ENCODE results near the gene FTCDNL1.

FTCDNL1 gene

DNA sequence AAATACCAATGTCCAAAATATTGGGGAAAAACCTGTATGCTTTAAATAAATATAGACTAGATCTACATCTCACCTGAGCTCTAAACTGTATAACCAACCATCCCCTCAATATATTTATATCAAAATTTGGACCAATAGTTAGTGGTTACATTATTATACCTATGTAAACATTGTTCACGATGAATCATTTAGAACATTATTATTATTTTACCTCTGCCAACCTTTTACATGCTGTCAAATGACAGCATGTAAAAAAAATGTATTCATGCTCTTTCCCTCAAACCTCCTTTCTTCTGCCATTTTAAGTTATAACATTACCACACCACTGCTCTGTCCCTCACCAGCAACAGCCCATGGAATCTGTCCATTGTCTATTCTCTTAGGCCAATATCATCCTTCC, 9.6 kb downstream of the FTCDNL1 start:
- DNase-seq = no peak

GRCh38 chr2:199838399-199838798, 12.6 kb downstream of the FTCDNL1 start:
- no peak for DNase-seq

DNA sequence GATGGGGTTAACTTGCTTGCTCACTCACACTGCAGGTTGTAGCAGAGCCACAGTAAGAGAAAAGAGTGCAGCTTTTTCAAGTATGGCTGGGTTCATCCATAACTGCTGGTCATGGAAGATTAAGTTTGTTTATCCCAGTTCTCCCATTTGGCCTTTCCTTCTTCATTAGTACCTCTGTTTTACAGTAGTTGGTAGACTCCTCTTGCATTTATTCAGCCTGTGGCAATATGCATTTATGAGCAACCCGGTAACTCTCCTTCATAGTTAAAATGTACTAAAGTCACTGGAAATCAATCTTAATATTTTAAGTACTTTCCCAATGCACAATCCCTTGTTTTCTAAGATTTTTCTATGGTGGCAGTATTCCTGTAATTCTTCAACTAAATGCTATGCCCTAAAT, 14.0 kb downstream of the FTCDNL1 start:
- no peak for DNase-seq

GRCh38 chr2:199833525-199833924, 17.5 kb downstream of the FTCDNL1 start:
- DNase-seq = no peak

DNA sequence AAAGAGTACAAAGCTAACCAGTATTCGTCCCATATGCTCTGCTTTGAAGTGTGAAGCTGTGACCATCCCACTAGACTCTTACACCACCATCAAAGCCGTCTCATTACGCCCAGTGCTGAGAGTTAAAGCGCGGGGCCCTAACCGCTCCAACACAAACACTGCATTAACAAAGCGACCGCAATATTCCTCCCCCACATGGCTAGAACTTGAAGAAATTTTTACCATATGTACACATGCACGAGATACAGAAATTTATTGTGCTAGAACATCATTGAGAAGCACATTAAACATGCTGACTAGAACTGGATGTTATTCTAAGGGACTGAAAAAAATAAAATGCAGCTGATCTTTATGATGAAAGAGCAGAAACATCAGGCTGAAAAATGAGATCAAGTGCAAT, 20.5 kb downstream of the FTCDNL1 start:
- no peak for DNase-seq

- no peak for DNase-seq
Observed at GRCh38 chr2:199829628-199830027, 21.4 kb downstream of the FTCDNL1 start.

GRCh38 chr2:199819746-199820145, 31.2 kb downstream of the FTCDNL1 start:
- no peak for DNase-seq

- no peak for DNase-seq
Observed at GRCh38 chr2:199818754-199819153, 32.2 kb downstream of the FTCDNL1 start.

GRCh38 chr2:199818026-199818425, 33.0 kb downstream of the FTCDNL1 start:
- DNase-seq = no peak

GRCh38 chr2:199814817-199815211, 36.2 kb downstream of the FTCDNL1 start:
- DNase-seq = no peak

DNA sequence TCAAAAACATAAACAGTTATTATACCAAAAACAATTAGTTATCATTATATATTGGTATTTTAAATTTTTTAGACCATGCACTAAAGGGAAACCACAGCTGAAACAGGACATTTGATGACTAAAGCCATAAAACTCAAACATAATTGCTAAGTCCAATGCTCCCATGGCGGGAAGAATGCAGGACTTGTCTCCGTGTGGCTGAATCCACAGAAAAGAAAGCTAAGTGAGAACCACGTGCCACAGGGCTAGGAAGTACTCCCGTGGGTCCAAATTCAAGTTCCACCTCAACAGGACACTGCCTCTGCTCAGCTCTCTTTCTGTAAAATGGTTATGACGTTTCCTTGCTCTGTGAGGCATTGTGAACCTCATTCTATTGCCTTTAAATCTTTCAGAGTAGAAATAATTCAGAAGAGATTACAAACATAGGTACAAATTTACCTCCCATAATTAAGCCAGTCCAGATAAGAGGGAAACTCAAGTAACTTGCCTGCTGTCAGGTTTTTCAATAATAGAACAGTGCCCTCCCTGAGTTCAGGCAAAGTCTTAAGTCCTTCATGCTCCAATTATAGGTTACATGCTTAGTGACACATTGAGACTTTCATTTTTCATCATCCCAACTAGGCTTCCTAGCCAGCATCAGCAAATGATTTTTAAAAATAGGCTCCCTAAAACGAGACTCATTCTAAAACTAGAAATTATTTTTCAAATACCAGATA, 36.7 kb downstream of the FTCDNL1 start:
- DNase-seq = no peak

- DNase-seq = no peak
Observed at GRCh38 chr2:199812493-199812892, 38.5 kb downstream of the FTCDNL1 start.

GRCh38 chr2:199811346-199811745, 39.6 kb downstream of the FTCDNL1 start:
- no peak for DNase-seq

- DNase-seq = no peak
Observed at GRCh38 chr2:199810422-199811171, 40.4 kb downstream of the FTCDNL1 start.

DNA sequence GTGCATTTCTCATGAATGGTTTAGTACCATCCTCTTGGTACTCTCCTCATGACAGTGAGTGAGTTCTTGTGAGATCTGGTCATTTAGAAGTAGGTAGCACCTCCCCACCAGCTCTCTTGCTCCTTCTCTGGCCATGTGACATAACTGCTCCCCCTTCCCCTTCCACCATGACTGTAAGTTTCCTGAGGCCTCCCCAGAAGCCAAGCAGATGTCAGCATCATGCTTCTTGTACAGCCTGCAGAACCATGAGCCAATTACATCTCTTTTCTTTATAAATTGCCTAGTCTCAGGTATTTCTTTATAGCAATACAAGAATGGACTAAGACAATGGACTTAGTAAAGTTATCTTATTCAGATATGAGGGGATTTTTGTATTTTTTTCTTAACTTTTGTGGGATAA, 43.0 kb downstream of the FTCDNL1 start:
- DNase-seq = no peak

DNA sequence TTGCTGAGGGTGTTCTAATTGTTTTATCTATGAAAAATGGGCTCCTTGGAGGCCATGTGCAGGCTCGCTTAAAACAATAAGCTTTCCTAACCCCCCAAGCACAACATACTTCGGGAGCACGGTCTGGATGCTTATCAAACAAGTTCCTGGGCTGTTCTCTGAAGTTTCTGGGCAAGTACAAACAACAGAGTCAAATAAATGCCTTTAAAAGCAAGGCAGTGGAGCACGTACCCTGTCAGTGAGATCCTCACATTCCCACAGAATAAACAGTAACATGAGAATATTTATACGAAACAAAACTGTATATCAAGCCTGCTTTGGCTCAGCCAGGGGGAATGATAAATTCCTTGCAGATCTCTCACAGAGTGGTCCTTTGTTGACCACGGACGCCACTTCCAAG, 44.8 kb downstream of the FTCDNL1 start:
- DNase-seq = no peak

- no peak for DNase-seq
Observed at GRCh38 chr2:199804831-199805230, 46.2 kb downstream of the FTCDNL1 start.

DNA sequence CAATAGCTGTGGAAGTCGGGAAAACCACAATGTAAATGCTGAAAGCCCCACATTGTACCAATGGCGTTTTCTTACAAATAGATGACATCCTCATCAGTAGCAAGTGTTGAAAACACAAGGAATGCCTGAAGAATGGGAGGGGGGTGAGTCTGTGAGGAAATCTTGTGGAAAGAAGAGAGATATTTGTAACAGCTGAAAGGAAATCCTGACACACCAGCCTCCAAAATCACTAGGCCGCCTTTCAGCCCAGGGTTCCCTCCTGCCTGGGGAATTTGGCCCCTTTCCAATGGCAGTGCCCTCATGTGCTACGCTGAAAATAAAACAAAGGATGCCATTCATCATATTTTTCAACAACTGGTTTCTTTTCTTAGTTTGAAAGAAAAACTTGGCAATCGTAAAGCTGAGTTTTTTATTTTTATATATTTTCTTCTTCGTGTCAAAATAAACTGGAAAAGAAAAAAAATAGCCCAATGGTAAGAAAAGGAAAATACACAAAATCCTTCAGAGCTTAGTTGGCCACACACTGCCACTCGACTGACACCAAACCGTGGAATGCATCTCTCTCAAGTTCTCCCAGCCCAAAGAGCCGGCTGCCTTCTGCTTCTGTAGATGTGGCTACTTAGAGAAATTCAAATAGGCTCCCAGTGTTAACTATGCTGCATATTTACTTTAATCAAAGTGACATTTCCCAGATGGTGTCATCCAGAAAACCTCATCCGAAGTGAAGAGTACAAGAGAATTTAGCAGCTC, 52.0 kb downstream of the FTCDNL1 start:
- no peak for DNase-seq

DNA sequence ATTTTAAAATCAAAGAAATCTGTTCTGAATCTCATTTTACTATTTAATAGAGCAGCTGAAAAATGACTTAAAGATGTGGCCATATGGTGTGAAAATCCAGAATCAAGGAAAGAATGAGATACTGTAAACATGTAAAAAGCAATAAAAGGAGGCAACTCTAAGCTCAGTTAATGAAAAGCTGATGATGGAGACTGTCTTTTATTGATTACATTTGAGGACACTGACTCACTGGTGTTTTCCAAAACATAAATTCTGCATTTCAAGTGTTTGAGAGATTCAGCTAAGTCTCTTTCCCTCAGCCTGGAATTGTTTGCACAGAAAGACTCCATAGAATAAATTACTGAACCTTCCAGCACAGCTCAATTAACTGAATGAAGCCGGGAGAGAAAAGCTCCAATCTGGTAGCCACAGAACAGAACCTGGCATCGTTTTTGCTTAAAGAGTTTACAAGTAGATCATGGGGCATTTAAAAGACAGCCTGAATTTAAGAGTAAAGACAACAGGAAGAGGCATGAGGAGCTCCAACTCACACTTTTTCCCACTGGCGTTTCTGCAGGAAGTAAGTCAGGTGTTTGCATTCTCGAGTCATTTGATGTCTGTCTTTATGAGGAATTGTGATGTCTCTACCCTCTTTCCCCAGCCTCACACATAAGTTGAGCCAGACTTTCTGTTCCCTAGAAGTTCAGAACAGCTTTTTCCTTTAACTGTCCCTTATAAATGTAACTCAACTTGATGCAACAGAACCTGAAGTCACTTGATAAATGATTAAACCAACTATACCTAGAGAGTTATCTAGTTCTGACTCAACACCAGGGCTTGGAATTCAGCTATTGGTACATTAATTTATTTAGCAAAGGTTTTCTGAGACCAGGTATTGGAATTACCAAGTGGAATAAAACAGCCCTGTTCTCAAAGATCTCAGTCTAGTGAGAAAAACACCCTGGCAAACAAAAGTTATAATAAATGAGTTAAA, 53.3 kb downstream of the FTCDNL1 start:
- DNase-seq = no peak

GRCh38 chr2:199792381-199792780, 58.6 kb downstream of the FTCDNL1 start:
- DNase-seq = no peak

DNA sequence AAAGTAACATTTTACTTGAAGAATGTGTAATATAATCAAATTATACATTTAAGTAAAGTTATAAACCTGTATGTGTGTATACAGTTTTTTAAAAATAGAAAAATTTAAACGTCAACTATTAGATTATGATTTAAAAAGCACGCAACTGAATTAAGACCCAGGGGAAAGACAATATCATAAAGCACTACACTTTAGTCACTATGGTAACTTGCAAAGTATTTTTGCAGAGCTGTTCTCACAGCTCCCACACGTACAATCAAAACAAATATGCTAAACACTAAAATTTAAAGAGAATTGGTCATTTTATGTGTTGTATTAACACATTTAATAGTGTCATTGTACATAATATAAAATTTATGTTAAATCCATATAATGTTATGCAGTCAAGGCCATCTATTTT, 59.7 kb downstream of the FTCDNL1 start:
- no peak for DNase-seq

DNA sequence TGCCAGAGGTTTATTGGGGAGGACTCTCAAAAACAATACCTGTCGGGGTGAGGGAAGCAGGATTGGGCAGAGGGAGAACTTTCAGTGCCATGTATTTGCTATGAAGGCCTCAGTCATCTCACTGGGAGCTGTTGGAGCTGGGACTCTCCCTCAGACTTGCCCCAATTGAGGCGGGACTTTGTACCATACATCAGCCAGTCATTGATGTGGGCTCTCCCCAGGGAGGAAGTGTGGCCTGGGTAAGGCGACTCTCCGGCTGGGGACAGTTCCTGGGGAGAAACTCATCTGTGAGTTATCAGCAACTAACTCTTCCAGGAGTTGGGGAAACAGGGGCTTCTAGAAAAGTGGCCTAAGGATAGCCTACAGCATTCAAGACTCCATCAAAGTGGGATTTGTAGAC, 66.5 kb downstream of the FTCDNL1 start:
- DNase-seq = no peak

DNA sequence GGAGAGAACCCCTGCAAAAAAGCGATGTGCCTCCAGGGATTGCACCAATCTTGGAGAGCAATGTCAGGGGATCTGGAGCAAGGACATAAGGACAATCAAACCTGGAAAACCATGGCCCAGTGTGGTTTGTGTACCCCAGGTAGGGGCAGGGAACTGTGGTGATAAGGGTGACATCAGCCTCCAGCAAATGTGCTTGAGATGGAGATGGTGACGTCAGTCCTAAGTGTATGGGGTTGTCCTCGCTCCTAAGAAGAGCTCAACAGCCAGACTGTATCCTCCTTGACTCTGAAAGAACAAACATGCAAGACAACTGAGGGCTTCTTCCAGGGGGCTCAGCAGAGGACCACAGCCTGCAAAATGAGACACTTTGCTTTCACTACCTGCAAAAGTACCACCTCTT, 71.4 kb downstream of the FTCDNL1 start:
- no peak for DNase-seq

All from activated naive CD4-positive, alpha-beta T cell treated with Interleukin-2 at 50 U/mL for 16 hours (primary cell).